NOMO-1 (cell line): ENCODE data around the gene SLC35E3.
"Not testable (repeated sequence)": the region's sequence is repeated elsewhere in the genome, so short reads cannot be mapped to it uniquely, and the experiment has no call there.

Source experiments
- DNase-seq, 2 experiments: peaks; one replicate each; lab custom pipeline; 2025; ENCODE audit not compliant: unreplicated experiment in 2 of 2; lab: John Stamatoyannopoulos, UW

The SLC35E3 gene

GRCh38 chr12:68810027-68810389, 64.0 kb downstream of the SLC35E3 start:
- DNase-seq = not testable (repeated sequence)

- not testable (repeated sequence) for DNase-seq
Measured at GRCh38 chr12:68811573-68811972, 65.6 kb downstream of the SLC35E3 start.

GRCh38 chr12:68812553-68813241, 66.7 kb downstream of the SLC35E3 start:
- DNase-seq = no peak

GRCh38 chr12:68813242-68813593, 67.2 kb downstream of the SLC35E3 start:
- no peak for DNase-seq

- no peak for DNase-seq
Measured at GRCh38 chr12:68814490-68815231, 68.7 kb downstream of the SLC35E3 start.

- no peak for DNase-seq
Measured at GRCh38 chr12:68815232-68815927, 69.4 kb downstream of the SLC35E3 start.

- no peak for DNase-seq
Measured at GRCh38 chr12:68815928-68816800, 70.2 kb downstream of the SLC35E3 start.

- DNase-seq = not testable (repeated sequence)
Measured at GRCh38 chr12:68819481-68819880, 73.5 kb downstream of the SLC35E3 start.

- no peak for DNase-seq
Measured at GRCh38 chr12:68821357-68822188, 75.6 kb downstream of the SLC35E3 start.

- no peak for DNase-seq
Measured at GRCh38 chr12:68823696-68824095, 77.7 kb downstream of the SLC35E3 start.

- no peak for DNase-seq
Measured at GRCh38 chr12:68824131-68824530, 78.2 kb downstream of the SLC35E3 start.

- no peak for DNase-seq
Measured at GRCh38 chr12:68824597-68825250, 78.7 kb downstream of the SLC35E3 start.

- no peak for DNase-seq
Measured at GRCh38 chr12:68825569-68826217, 79.7 kb downstream of the SLC35E3 start.

GRCh38 chr12:68827895-68828671, 82.1 kb downstream of the SLC35E3 start:
- no peak for DNase-seq

- DNase-seq = no peak
Measured at GRCh38 chr12:68828672-68829068, 82.7 kb downstream of the SLC35E3 start.
